ENCODE results near the gene BMPER.
A peak's percentile ranks its signal among the peaks of the same experiment; 100 is the strongest.

The BMPER gene

GRCh38 chr7:33970536-33970935 is 65.2 kb downstream of the BMPER start:
- DNase-seq (ENCODE audit: low spot score), result no peak

GRCh38 chr7:33971106-33971505 is 65.8 kb downstream of the BMPER start:
- no peak for DNase-seq (ENCODE audit: low spot score)

GRCh38 chr7:33973231-33974015 is 68.1 kb downstream of the BMPER start:
- no peak for DNase-seq (ENCODE audit: low spot score)

- no peak for DNase-seq (ENCODE audit: low spot score)
Measured at GRCh38 chr7:33979300-33979806, 74.0 kb downstream of the BMPER start.

GRCh38 chr7:33979807-33980355 is 74.5 kb downstream of the BMPER start:
- DNase-seq (ENCODE audit: low spot score), result no peak

GRCh38 chr7:33981226-33981625 is 75.9 kb downstream of the BMPER start:
- no peak for DNase-seq (ENCODE audit: low spot score)

GRCh38 chr7:33981671-33982424 is 76.5 kb downstream of the BMPER start:
- no peak for DNase-seq (ENCODE audit: low spot score)

GRCh38 chr7:33982425-33982786 is 77.1 kb downstream of the BMPER start:
- no peak for DNase-seq (ENCODE audit: low spot score)

- no peak for DNase-seq (ENCODE audit: low spot score)
Measured at GRCh38 chr7:33986451-33986850, 81.1 kb downstream of the BMPER start.

- peak; percentile 33 for DNase-seq (ENCODE audit: low spot score)
Measured at GRCh38 chr7:33986951-33987947, 81.9 kb downstream of the BMPER start.

- DNase-seq (ENCODE audit: low spot score), result no peak
Measured at GRCh38 chr7:33996899-33997298, 91.6 kb downstream of the BMPER start.

- DNase-seq (ENCODE audit: low spot score), result no peak
Measured at GRCh38 chr7:33998476-33998875, 93.1 kb downstream of the BMPER start.

- no peak for DNase-seq (ENCODE audit: low spot score)
Measured at GRCh38 chr7:34011017-34011695, 105.8 kb downstream of the BMPER start.

GRCh38 chr7:34011696-34012095 is 106.4 kb downstream of the BMPER start:
- DNase-seq (ENCODE audit: low spot score), result no peak

- DNase-seq (ENCODE audit: low spot score), result no peak
Measured at GRCh38 chr7:34013421-34013820, 108.1 kb downstream of the BMPER start.

- DNase-seq (ENCODE audit: low spot score), result no peak
Measured at GRCh38 chr7:34015651-34016050, 110.3 kb downstream of the BMPER start.

GRCh38 chr7:34016876-34017275 is 111.5 kb downstream of the BMPER start:
- DNase-seq (ENCODE audit: low spot score), result no peak

- no peak for DNase-seq (ENCODE audit: low spot score)
Measured at GRCh38 chr7:34019301-34019790, 114.0 kb downstream of the BMPER start.

GRCh38 chr7:34022626-34023025 is 117.3 kb downstream of the BMPER start:
- no peak for DNase-seq (ENCODE audit: low spot score)

GRCh38 chr7:34025600-34025999 is 120.3 kb downstream of the BMPER start:
- DNase-seq (ENCODE audit: low spot score), result no peak
